Activated T-cell treated with anti-CD3 and anti-CD28 coated beads, Interleukin-2, amount 50 U/mL, for 72 hours (primary cell): ENCODE data around the gene VARS2. TPM values are rescaled to one million over a fixed set of nuclear protein-coding genes. Genes with fewer than 3 reads are reported as not detected.
"Not testable (repeated sequence)": the region's sequence is repeated elsewhere in the genome, so short reads cannot be mapped to it uniquely, and the experiment has no call there.

Source experiments
- ATAC-seq, 2 donors: fragments of 150-1000 bp; cut with Tn5 transposase; replicated peaks in 1 of 2; 2 replicates each; pipeline ENCODE4 v1.10.0; 2021; ENCODE audit warnings: moderate library complexity in 2 of 2, mild to moderate bottlenecking in 1 of 2
- DNase-seq, 2 donors: peaks; one replicate each; pipeline ENCODE4 v3.0.0; 2021 to 2022; ENCODE audit warnings: mixed read lengths in 1 of 2
- H3K27ac Mint-ChIP-seq: one replicate; pipeline ENCODE4 v1.8.0; 2022; ENCODE audit warnings: mild to moderate bottlenecking, moderate library complexity, mixed read lengths
- H3K27me3 Mint-ChIP-seq: one replicate; pipeline ENCODE4 v1.8.0; 2022; ENCODE audit warnings: low read depth, mixed read lengths
- H3K36me3 Mint-ChIP-seq, 2 donors: one replicate each; pipeline ENCODE4 v1.8.0; 2022; ENCODE audit warnings: mixed read lengths in 2 of 2, mild to moderate bottlenecking in 1 of 2; ENCODE audit not compliant: insufficient read depth in 2 of 2
- H3K4me1 Mint-ChIP-seq: one replicate; pipeline ENCODE4 v1.8.0; 2022; ENCODE audit warnings: low read depth, mixed read lengths
- H3K4me3 Mint-ChIP-seq, 2 donors: one replicate each; pipeline ENCODE4 v1.8.0; 2022; ENCODE audit warnings: mild to moderate bottlenecking in 2 of 2, mixed read lengths in 2 of 2, moderate library complexity in 2 of 2
- H3K9me3 Mint-ChIP-seq, 2 donors: one replicate each; pipeline ENCODE4 v1.8.0; 2022; ENCODE audit warnings: mixed read lengths in 2 of 2
- total RNA-seq, 2 donors: library from RNA; stranded (reverse); gene quantifications; one replicate each; pipeline ENCODE4 v1.2.3, GENCODE V29; 2022

The VARS2 gene
- 10 to 100 TPM; 47.3 to 54.9 TPM for total RNA-seq

DNA sequence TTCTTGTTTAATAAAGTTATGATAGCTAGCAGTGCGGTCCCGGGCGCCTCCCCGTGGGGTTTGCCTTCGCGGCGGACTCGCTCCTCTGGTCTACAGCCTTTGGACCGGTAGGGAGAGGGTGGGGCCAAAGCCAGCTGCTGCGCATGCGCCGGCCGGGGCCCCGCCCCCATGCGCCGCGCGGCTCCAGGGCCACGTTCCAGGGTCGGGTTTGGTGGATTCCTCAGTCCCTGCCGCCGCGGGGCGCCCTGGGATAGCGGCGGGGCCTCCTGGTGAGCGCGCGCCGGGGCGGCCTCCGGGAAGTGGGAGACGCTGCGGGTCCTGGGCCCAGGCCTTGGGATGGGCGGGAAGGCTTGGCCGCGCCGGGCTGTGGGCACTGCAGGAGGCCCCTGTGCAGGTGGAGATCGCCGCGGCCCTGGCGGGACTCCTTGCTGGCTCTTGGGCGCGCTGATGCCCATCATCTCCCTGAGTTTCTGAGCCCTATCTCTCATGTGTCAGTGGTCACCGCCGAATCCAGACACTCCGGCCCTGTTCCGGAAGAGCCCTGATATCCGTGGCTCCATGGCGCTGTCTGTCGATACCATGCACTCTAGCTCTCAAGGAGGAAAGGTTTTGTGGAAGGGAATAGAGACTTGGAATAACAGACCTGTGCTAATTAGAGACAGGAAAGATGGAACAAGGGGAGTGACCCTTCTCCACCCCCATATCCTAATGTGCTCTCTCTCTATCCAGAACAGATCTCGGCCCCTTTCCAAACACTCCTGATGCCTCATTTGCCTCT, at the start of gene VARS2:
VARS2 (plus strand) TSS at position 163 of the 778 bp plus-strand sequence; CDS start at position 762, 599 bp downstream.
- DNase-seq: peak; percentile 85 to 93
- peak; percentile 97 for ATAC-seq
- H3K9me3 Mint-ChIP-seq: no peaks in the 10 kb centered on the region
- H3K4me1 Mint-ChIP-seq: peaks cover 44% of the 10 kb centered on the region
- H3K36me3 Mint-ChIP-seq: peaks cover 3 to 20% of the 10 kb centered on the region in 2 donors
- no peaks in the 10 kb centered on the region for H3K27me3 Mint-ChIP-seq
- H3K27ac Mint-ChIP-seq: peak within 1 kb of the TSS; percentile 75
- peak within 1 kb of the TSS; percentile 88 to 95 for H3K4me3 Mint-ChIP-seq

GRCh38 chr6:30864325-30864724, 49.7 kb upstream of the VARS2 start:
- DNase-seq (no peak), ATAC-seq (no peak)
- Mint-ChIP-seq H3K4me3 (no peak overlapping the region), H3K36me3 (peaks cover 8 to 19% of the 10 kb centered on the region in 2 donors), H3K27me3 (no peaks in the 10 kb centered on the region), H3K27ac (no peak overlapping the region), H3K4me1 (peaks cover 16% of the 10 kb centered on the region), H3K9me3 (peaks cover 5 to 7% of the 10 kb centered on the region in 2 donors)

GRCh38 chr6:30869241-30869749, 44.7 kb upstream of the VARS2 start:
- ATAC-seq, H3K4me3 Mint-ChIP-seq, H3K27ac Mint-ChIP-seq, H3K27me3 Mint-ChIP-seq, DNase-seq: not testable (repeated sequence)
- Mint-ChIP-seq H3K4me1 (peaks cover 17% of the 10 kb centered on the region), H3K36me3 (peaks cover 16 to 24% of the 10 kb centered on the region in 2 donors), H3K9me3 (peaks cover 9 to 18% of the 10 kb centered on the region in 2 donors)

GRCh38 chr6:30870546-30870945, 43.5 kb upstream of the VARS2 start:
- H3K27ac Mint-ChIP-seq: no peak overlapping the region
- no peaks in the 10 kb centered on the region for H3K27me3 Mint-ChIP-seq
- no peak for DNase-seq
- peaks cover 10 to 18% of the 10 kb centered on the region in 2 donors for H3K9me3 Mint-ChIP-seq
- ATAC-seq: no peak
- no peak overlapping the region for H3K4me3 Mint-ChIP-seq
- peaks cover 17% of the 10 kb centered on the region for H3K4me1 Mint-ChIP-seq
- peaks cover 16 to 24% of the 10 kb centered on the region in 2 donors for H3K36me3 Mint-ChIP-seq

DNA sequence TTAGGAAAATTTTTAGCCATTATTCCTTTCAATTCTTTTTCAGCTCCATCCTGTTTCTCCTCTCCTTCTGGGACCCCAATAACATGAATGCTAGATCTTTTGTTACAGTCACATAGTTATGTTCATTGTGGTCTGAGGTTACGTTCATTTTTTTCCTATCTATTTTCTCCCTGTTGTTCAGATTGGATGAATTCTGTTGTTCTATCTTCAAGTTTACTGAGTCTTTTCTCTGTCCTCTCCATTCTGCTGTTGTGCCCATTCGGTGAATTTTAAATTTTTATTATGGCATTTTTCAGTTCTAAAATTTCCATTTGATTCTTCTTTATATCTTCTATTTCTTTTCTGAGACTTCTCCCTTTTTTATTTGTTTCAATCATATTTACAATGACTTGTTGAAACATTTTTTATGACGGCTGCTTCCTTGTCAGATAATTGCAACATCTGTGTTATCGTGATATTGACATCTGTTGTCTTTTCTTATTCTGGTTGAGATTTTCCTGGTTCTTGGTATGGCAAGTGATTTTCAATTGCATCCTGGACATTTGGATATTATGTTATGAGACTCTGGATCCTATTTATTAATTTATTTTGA, 42.4 kb upstream of the VARS2 start:
- Mint-ChIP-seq H3K27ac (peak overlapping the region; percentile 9), H3K9me3 (peaks cover 10 to 18% of the 10 kb centered on the region in 2 donors)
- ATAC-seq: no peak

DNA sequence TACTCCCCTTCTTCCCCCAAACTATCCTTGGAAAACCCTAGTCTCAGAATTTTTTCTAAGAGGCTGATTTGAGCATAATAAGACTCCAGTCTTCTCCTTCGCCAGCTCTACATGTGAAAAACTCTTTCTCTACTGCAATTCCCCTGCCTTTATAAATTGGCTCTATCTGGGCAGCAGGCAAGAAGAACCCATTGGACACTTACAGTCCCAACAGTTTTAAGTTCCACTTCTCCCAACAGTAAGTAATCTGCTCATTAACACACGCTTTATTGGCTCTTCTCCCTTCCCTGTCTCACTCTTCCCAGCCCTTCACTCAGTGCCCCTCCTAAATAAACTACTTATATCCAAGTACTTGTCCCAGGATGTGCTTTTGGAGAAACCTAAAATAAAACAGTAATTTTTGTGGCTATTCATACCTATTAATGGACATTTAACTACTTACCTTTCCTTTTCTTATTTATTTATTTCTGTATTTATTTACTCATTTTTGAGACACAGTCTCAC, 40.8 kb upstream of the VARS2 start:
- ATAC-seq (no peak), DNase-seq (no peak)
- H3K4me3 Mint-ChIP-seq: no peak overlapping the region
- H3K9me3 Mint-ChIP-seq: peaks cover 10 to 18% of the 10 kb centered on the region in 2 donors
- peaks cover 16 to 24% of the 10 kb centered on the region in 2 donors for H3K36me3 Mint-ChIP-seq
- H3K27ac Mint-ChIP-seq: no peak overlapping the region
- H3K4me1 Mint-ChIP-seq: peaks cover 36% of the 10 kb centered on the region
- no peaks in the 10 kb centered on the region for H3K27me3 Mint-ChIP-seq

More for the DNA sequence above, 42.4 kb upstream of the VARS2 start:
- no peak for DNase-seq
- Mint-ChIP-seq H3K36me3 (peaks cover 16 to 24% of the 10 kb centered on the region in 2 donors), H3K4me1 (peaks cover 23% of the 10 kb centered on the region), H3K27me3 (no peaks in the 10 kb centered on the region), H3K4me3 (peak overlapping the region in 1 of 2 donors; percentile 11)

DNA sequence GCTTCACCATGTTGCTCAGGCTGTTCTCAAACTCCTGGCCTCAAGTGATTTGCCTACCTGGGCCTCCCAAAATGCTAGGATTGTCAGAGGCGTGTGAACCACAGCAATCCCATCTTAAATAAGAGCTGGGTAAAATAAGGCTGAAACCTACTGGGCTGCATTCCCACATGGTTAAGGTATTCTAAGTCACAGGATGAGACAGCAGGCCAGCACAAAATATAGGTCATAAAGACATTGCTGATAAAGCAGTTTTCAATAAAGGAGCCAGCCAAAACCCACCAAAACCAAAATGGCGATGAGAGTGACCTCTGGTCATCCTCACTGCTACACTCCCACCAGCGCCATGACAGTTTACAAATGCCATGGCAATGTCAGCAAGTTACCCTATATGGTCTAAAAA, 40.2 kb upstream of the VARS2 start:
- H3K27me3 Mint-ChIP-seq, ATAC-seq, DNase-seq, H3K4me3 Mint-ChIP-seq, H3K27ac Mint-ChIP-seq: not testable (repeated sequence)
- H3K9me3 Mint-ChIP-seq: peaks cover 10 to 18% of the 10 kb centered on the region in 2 donors
- peaks cover 41% of the 10 kb centered on the region for H3K4me1 Mint-ChIP-seq
- peaks cover 16 to 24% of the 10 kb centered on the region in 2 donors for H3K36me3 Mint-ChIP-seq

DNA sequence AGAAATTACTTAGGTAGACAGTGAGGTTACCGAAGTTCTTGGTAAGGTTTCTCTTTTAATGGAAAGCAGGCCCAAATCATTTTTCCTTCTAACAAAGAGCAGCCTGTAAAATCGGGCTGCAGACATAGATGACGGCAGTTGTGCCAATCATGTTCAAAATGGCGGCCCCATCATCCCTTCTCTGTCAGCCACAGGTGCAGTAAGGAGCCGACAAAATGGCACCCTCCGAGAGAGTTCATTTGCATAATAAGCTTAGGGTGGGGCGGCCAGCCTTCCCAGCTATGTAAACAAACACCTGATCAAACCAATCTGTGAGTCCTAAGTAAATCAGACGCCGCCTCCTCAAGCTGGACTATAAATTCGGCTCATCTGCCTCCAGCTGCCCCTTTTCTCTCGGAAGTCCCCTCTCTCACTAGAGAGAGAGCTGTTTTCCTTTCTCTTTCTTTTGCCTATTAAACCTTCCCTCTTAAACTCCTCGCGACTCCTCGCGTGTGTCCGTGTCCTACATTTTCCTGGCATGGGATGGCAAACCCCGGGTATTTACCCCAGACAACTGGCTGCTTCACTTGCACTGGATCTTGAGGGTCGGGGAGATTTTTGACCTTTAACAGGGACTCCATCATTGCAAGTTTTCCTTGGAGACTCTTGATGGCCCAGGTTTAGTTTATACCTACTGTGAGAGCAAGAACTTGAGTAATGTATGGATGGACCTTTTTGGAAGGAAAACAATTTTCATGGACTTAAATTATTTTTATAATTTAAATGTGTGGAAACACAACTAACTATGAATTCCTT, 38.6 kb upstream of the VARS2 start:
- ATAC-seq: no peak
- H3K27ac Mint-ChIP-seq: no peak overlapping the region
- H3K36me3 Mint-ChIP-seq: peaks cover 10 to 20% of the 10 kb centered on the region in 2 donors
- H3K4me1 Mint-ChIP-seq: peaks cover 41% of the 10 kb centered on the region
- no peak for DNase-seq
- H3K27me3 Mint-ChIP-seq: no peaks in the 10 kb centered on the region
- H3K9me3 Mint-ChIP-seq: peaks cover 9 to 10% of the 10 kb centered on the region in 2 donors
- H3K4me3 Mint-ChIP-seq: no peak overlapping the region

DNA sequence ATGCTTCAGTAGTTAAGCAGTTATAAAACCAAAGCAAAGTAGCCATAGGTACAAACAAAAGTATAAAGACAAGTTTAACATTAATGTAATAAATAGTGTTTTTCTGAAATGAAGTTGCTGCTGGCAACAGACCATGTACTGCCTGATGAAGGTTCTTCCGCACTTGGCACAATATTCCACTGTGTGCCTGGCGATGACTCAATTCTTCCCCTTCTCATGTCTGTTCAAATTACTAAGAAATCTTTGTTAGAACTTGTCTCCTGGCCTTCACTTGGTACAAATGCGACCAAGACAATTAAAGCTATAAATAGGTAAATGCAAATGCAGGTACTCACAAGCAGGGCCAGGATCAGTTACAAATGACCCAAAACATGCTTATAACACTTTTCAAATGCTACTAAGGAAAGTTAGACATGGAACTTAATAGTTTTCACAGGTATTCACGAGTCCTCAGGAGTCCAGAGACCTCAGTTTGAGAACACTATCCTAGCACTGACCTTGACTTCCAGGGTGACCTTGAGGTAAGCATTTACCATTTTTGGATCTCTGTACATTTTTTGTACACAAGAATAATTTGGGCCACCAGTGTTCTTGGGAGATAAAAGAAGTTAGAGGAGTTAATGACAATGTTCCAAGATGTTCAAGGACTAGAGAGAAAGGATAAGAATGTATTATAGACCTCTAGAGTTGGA, 37.9 kb upstream of the VARS2 start:
- ATAC-seq: no peak
- no peak for DNase-seq
- Mint-ChIP-seq H3K4me1 (peaks cover 35% of the 10 kb centered on the region), H3K9me3 (peaks cover 6 to 10% of the 10 kb centered on the region in 2 donors), H3K27ac (peak overlapping the region; percentile 21), H3K27me3 (no peaks in the 10 kb centered on the region), H3K4me3 (peak overlapping the region; percentile 2 to 75), H3K36me3 (peaks cover 10 to 15% of the 10 kb centered on the region in 2 donors)

- Mint-ChIP-seq H3K4me3 (peak overlapping the region; percentile 75 to 78), H3K27ac (peak overlapping the region; percentile 27), H3K36me3 (peaks cover 2% of the 10 kb centered on the region in 2 donors), H3K9me3 (peaks cover 0 to 4% of the 10 kb centered on the region in 2 donors), H3K4me1 (peaks cover 25% of the 10 kb centered on the region), H3K27me3 (no peaks in the 10 kb centered on the region)
- ATAC-seq (peak; percentile 80 to 90), DNase-seq (peak; percentile 75 to 79)
These were observed 36.4 kb upstream of the VARS2 start for GRCh38 chr6:30877419-30878262.

- no peak overlapping the region for H3K4me3 Mint-ChIP-seq
- H3K27ac Mint-ChIP-seq: no peak overlapping the region
- no peak for DNase-seq
- no peak for ATAC-seq
- H3K36me3 Mint-ChIP-seq: no peaks in the 10 kb centered on the region
- peaks cover 0 to 1% of the 10 kb centered on the region in 2 donors for H3K9me3 Mint-ChIP-seq
- no peaks in the 10 kb centered on the region for H3K27me3 Mint-ChIP-seq
- peaks cover 38% of the 10 kb centered on the region for H3K4me1 Mint-ChIP-seq
These were observed 34.2 kb upstream of the VARS2 start for GRCh38 chr6:30879684-30880427.
